Activated naive CD8-positive, alpha-beta T cell treated with anti-CD3 and anti-CD28 coated beads, Interleukin-2, amount 50 U/mL, for 24 hours (primary cell): Measurements from ENCODE around the gene TMEM196.

Source experiments
- ATAC-seq: fragments of 150-1000 bp; cut with Tn5 transposase; one replicate; pipeline ENCODE4 v1.10.0; 2021
- DNase-seq: peaks from one replicate; pipeline ENCODE4 v3.0.0; 2021
- H3K27ac Mint-ChIP-seq: one replicate; pipeline ENCODE4 v1.8.0; 2021; ENCODE audit warnings: mild to moderate bottlenecking, mixed read lengths
- H3K27me3 Mint-ChIP-seq: one replicate; pipeline ENCODE4 v1.8.0; 2021; ENCODE audit warnings: mixed read lengths
- H3K36me3 Mint-ChIP-seq: one replicate; pipeline ENCODE4 v1.8.0; 2021; ENCODE audit warnings: low read depth, mixed read lengths
- H3K4me1 Mint-ChIP-seq: one replicate; pipeline ENCODE4 v1.8.0; 2021; ENCODE audit warnings: mixed read lengths
- H3K4me3 Mint-ChIP-seq: one replicate; pipeline ENCODE4 v1.8.0; 2021; ENCODE audit warnings: mild to moderate bottlenecking, moderate library complexity, mixed read lengths
- H3K9me3 Mint-ChIP-seq: one replicate; pipeline ENCODE4 v1.8.0; 2021; ENCODE audit warnings: mixed read lengths

Gene TMEM196

GRCh38 chr7:19744075-19744474 is 29.3 kb downstream of the TMEM196 start:
- Mint-ChIP-seq H3K27me3 (peaks cover 5% of the 10 kb centered on the region), H3K36me3 (no peaks in the 10 kb centered on the region), H3K27ac (no peak overlapping the region), H3K4me3 (no peak overlapping the region), H3K9me3 (no peaks in the 10 kb centered on the region), H3K4me1 (no peaks in the 10 kb centered on the region)
- ATAC-seq (no peak), DNase-seq (no peak)

- DNase-seq = no peak
- no peaks in the 10 kb centered on the region for H3K9me3 Mint-ChIP-seq
- no peak overlapping the region for H3K27ac Mint-ChIP-seq
- H3K36me3 Mint-ChIP-seq = no peaks in the 10 kb centered on the region
- H3K4me3 Mint-ChIP-seq = no peak overlapping the region
- H3K4me1 Mint-ChIP-seq = no peaks in the 10 kb centered on the region
- peaks cover 26% of the 10 kb centered on the region for H3K27me3 Mint-ChIP-seq
- ATAC-seq = no peak
These were observed 44.7 kb downstream of the TMEM196 start for GRCh38 chr7:19728716-19729115.

- no peaks in the 10 kb centered on the region for H3K9me3 Mint-ChIP-seq
- no peak overlapping the region for H3K4me3 Mint-ChIP-seq
- no peak overlapping the region for H3K27ac Mint-ChIP-seq
These were observed 47.6 kb downstream of the TMEM196 start for GRCh38 chr7:19725770-19726169.

GRCh38 chr7:19715499-19715898 is 57.9 kb downstream of the TMEM196 start:
- ATAC-seq = no peak

More at GRCh38 chr7:19725770-19726169, 47.6 kb downstream of the TMEM196 start:
- DNase-seq = no peak
- no peak for ATAC-seq
- no peaks in the 10 kb centered on the region for H3K4me1 Mint-ChIP-seq
- peaks cover 21% of the 10 kb centered on the region for H3K27me3 Mint-ChIP-seq
- no peaks in the 10 kb centered on the region for H3K36me3 Mint-ChIP-seq

GRCh38 chr7:19713676-19714075 is 59.7 kb downstream of the TMEM196 start:
- Mint-ChIP-seq H3K9me3 (no peaks in the 10 kb centered on the region), H3K27ac (no peak overlapping the region), H3K4me3 (no peak overlapping the region), H3K27me3 (no peaks in the 10 kb centered on the region), H3K36me3 (no peaks in the 10 kb centered on the region), H3K4me1 (peaks cover 14% of the 10 kb centered on the region)
- DNase-seq (peak; percentile 14), ATAC-seq (no peak)

More at GRCh38 chr7:19715499-19715898, 57.9 kb downstream of the TMEM196 start:
- Mint-ChIP-seq H3K4me3 (no peak overlapping the region), H3K9me3 (no peaks in the 10 kb centered on the region), H3K27me3 (peaks cover 3% of the 10 kb centered on the region), H3K27ac (no peak overlapping the region), H3K36me3 (no peaks in the 10 kb centered on the region), H3K4me1 (no peaks in the 10 kb centered on the region)
- DNase-seq = no peak

- H3K4me3 Mint-ChIP-seq = peak overlapping the region; percentile 95
- no peaks in the 10 kb centered on the region for H3K27me3 Mint-ChIP-seq
- H3K9me3 Mint-ChIP-seq = no peaks in the 10 kb centered on the region
- peaks cover 3% of the 10 kb centered on the region for H3K36me3 Mint-ChIP-seq
- ATAC-seq = no peak
- peaks cover 43% of the 10 kb centered on the region for H3K4me1 Mint-ChIP-seq
- peak overlapping the region; percentile 93 for H3K27ac Mint-ChIP-seq
- no peak for DNase-seq
These were observed 64.2 kb downstream of the TMEM196 start for GRCh38 chr7:19709249-19709578.

GRCh38 chr7:19708397-19709248 is 64.8 kb downstream of the TMEM196 start, which contains the start of gene POLR1F:
POLR1F (minus strand) TSS chr7:19709037; CDS start chr7:19709016, 21 bp downstream.
- H3K4me3 Mint-ChIP-seq = peak within 1 kb of the TSS; percentile 95
- H3K36me3 Mint-ChIP-seq = peaks cover 8% of the 10 kb centered on the region
- DNase-seq (peak; percentile 90), ATAC-seq (peak; percentile 97)
- peaks cover 43% of the 10 kb centered on the region for H3K4me1 Mint-ChIP-seq
- H3K27me3 Mint-ChIP-seq = no peaks in the 10 kb centered on the region
- H3K27ac Mint-ChIP-seq = peak within 1 kb of the TSS; percentile 93
- no peaks in the 10 kb centered on the region for H3K9me3 Mint-ChIP-seq

- H3K4me1 Mint-ChIP-seq = peaks cover 43% of the 10 kb centered on the region
- peaks cover 20% of the 10 kb centered on the region for H3K36me3 Mint-ChIP-seq
- DNase-seq (no peak), ATAC-seq (no peak)
- H3K4me3 Mint-ChIP-seq = peak overlapping the region; percentile 95
- no peaks in the 10 kb centered on the region for H3K27me3 Mint-ChIP-seq
- no peaks in the 10 kb centered on the region for H3K9me3 Mint-ChIP-seq
- no peak overlapping the region for H3K27ac Mint-ChIP-seq
These were observed 66.2 kb downstream of the TMEM196 start for GRCh38 chr7:19707240-19707639.

GRCh38 chr7:19705663-19706062 is 67.8 kb downstream of the TMEM196 start:
- Mint-ChIP-seq H3K4me3 (no peak overlapping the region), H3K27ac (no peak overlapping the region), H3K9me3 (no peaks in the 10 kb centered on the region), H3K4me1 (peaks cover 43% of the 10 kb centered on the region), H3K27me3 (no peaks in the 10 kb centered on the region), H3K36me3 (peaks cover 26% of the 10 kb centered on the region)
- DNase-seq (no peak), ATAC-seq (no peak)

GRCh38 chr7:19701471-19701870 is 71.9 kb downstream of the TMEM196 start:
- no peak for ATAC-seq
- H3K27ac Mint-ChIP-seq = no peak overlapping the region

GRCh38 chr7:19700936-19701335 is 72.5 kb downstream of the TMEM196 start:
- H3K4me1 Mint-ChIP-seq = peaks cover 7% of the 10 kb centered on the region
- H3K27ac Mint-ChIP-seq = no peak overlapping the region
- DNase-seq (no peak), ATAC-seq (no peak)
- H3K27me3 Mint-ChIP-seq = no peaks in the 10 kb centered on the region
- H3K9me3 Mint-ChIP-seq = no peaks in the 10 kb centered on the region
- H3K36me3 Mint-ChIP-seq = peaks cover 48% of the 10 kb centered on the region
- no peak overlapping the region for H3K4me3 Mint-ChIP-seq

More at GRCh38 chr7:19701471-19701870, 71.9 kb downstream of the TMEM196 start:
- Mint-ChIP-seq H3K4me1 (peaks cover 12% of the 10 kb centered on the region), H3K4me3 (no peak overlapping the region), H3K9me3 (no peaks in the 10 kb centered on the region), H3K27me3 (no peaks in the 10 kb centered on the region), H3K36me3 (peaks cover 46% of the 10 kb centered on the region)
- no peak for DNase-seq

- Mint-ChIP-seq H3K27ac (no peak overlapping the region), H3K4me1 (no peaks in the 10 kb centered on the region), H3K4me3 (no peak overlapping the region), H3K9me3 (no peaks in the 10 kb centered on the region), H3K36me3 (peaks cover 44% of the 10 kb centered on the region), H3K27me3 (no peaks in the 10 kb centered on the region)
- ATAC-seq = no peak
- no peak for DNase-seq
These were observed 75.1 kb downstream of the TMEM196 start for GRCh38 chr7:19698331-19698730.

GRCh38 chr7:19696926-19697325 is 76.5 kb downstream of the TMEM196 start:
- ATAC-seq = no peak
- peaks cover 32% of the 10 kb centered on the region for H3K36me3 Mint-ChIP-seq
- DNase-seq = no peak
- no peaks in the 10 kb centered on the region for H3K9me3 Mint-ChIP-seq
- H3K4me1 Mint-ChIP-seq = no peaks in the 10 kb centered on the region
- no peak overlapping the region for H3K4me3 Mint-ChIP-seq
- no peaks in the 10 kb centered on the region for H3K27me3 Mint-ChIP-seq
- no peak overlapping the region for H3K27ac Mint-ChIP-seq

GRCh38 chr7:19692111-19692828 is 81.1 kb downstream of the TMEM196 start:
- no peak overlapping the region for H3K27ac Mint-ChIP-seq
- H3K4me3 Mint-ChIP-seq = no peak overlapping the region
- no peaks in the 10 kb centered on the region for H3K9me3 Mint-ChIP-seq
- H3K36me3 Mint-ChIP-seq = peaks cover 10% of the 10 kb centered on the region
- no peaks in the 10 kb centered on the region for H3K4me1 Mint-ChIP-seq
- DNase-seq = no peak
- ATAC-seq = no peak
- H3K27me3 Mint-ChIP-seq = peaks cover 2% of the 10 kb centered on the region

- Mint-ChIP-seq H3K27ac (no peak overlapping the region), H3K4me3 (no peak overlapping the region), H3K27me3 (peaks cover 2% of the 10 kb centered on the region), H3K9me3 (no peaks in the 10 kb centered on the region), H3K36me3 (peaks cover 2% of the 10 kb centered on the region), H3K4me1 (no peaks in the 10 kb centered on the region)
- DNase-seq (no peak), ATAC-seq (no peak)
These were observed 82.7 kb downstream of the TMEM196 start for GRCh38 chr7:19690736-19691135.
